Bronchial epithelial cell (primary cell): Measurements from ENCODE around the gene FNBP1. TPM values are rescaled to one million over a fixed set of nuclear protein-coding genes. Genes with fewer than 3 reads are reported as not detected.

Experiments used
- DNase-seq: peaks from one replicate; pipeline ENCODE4 v3.0.0-alpha.2; 2010; ENCODE audit warnings: low read depth
- FAIRE-seq: peaks from 2 replicates; lab custom pipeline; 2011; peaks lifted over from hg19 to GRCh38; lab: Jason Lieb, UNC
- H3K27me3 ChIP-seq: 2 replicates; pipeline ENCODE4 v1.5.1; 2011; ENCODE audit warnings: low read length; ENCODE audit not compliant: control insufficient read depth, insufficient read depth
- H3K36me3 ChIP-seq: 2 replicates; pipeline ENCODE4 v1.5.1; 2011; ENCODE audit warnings: low read length; ENCODE audit not compliant: control insufficient read depth, insufficient read depth
- H3K4me3 ChIP-seq: 2 replicates; pipeline ENCODE4 v1.5.1; 2011; ENCODE audit warnings: mild to moderate bottlenecking, low read depth, low read length, control low read depth
- total RNA-seq: library from RNA; depleted of rRNA; stranded (reverse); fragments of >200 nt; gene quantifications from 2 replicates; pipeline ENCODE4 v1.2.1, GENCODE V29; 2014
- TF ChIP-seq, protein P1 (sequence below): IDR thresholded peaks from 2 replicates; pipeline ENCODE4 v1.5.1; 2011; ENCODE audit warnings: mild to moderate bottlenecking, moderate library complexity, low read length, control low read depth, inconsistent platforms; ENCODE audit not compliant: insufficient read depth, severe bottlenecking

FNBP1 gene
- total RNA-seq, 1 donor from 2014 or later: 13.4 TPM

DNA sequence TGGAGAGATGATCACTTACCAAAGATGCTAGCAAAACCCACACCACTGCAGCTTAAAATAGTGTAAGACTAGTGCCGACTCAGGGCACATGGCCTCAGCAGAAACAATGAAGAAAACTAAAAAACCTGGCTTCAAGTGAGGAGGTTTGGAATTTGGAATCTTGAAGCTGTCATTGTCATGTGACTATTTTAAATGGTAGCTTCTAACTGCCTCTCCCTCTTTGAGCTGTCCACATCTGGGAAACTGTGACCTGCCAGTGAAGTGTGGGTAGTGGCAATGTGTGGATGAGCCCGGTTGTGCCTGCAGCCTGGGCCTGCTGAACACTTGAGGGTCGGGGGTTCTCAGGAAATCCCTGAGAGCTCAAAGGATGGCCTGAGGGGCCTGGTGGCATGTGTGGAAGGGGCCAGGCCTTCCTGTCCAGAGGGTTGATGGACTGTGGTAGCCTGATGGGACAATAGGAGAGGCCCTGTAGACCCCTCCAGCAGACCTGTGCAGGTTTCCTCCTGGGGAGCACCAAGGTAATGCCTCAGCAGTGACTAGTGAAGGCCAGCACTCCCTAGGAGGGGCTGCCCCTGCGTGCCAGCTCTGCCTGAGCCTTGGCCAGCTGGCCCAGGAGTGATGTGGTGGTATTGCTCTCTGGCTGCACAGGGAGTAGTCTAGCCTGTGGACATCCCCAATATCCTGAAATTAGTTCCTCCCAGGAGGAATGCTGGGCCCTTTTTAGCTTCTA lies 194.1 kb downstream of the FNBP1 start:
- FAIRE-seq (no peak), DNase-seq (no peak)
- no peak overlapping the region for H3K4me3 ChIP-seq
- H3K27me3 ChIP-seq: no peaks in the 10 kb centered on the region
- TF ChIP-seq, protein P1, sequence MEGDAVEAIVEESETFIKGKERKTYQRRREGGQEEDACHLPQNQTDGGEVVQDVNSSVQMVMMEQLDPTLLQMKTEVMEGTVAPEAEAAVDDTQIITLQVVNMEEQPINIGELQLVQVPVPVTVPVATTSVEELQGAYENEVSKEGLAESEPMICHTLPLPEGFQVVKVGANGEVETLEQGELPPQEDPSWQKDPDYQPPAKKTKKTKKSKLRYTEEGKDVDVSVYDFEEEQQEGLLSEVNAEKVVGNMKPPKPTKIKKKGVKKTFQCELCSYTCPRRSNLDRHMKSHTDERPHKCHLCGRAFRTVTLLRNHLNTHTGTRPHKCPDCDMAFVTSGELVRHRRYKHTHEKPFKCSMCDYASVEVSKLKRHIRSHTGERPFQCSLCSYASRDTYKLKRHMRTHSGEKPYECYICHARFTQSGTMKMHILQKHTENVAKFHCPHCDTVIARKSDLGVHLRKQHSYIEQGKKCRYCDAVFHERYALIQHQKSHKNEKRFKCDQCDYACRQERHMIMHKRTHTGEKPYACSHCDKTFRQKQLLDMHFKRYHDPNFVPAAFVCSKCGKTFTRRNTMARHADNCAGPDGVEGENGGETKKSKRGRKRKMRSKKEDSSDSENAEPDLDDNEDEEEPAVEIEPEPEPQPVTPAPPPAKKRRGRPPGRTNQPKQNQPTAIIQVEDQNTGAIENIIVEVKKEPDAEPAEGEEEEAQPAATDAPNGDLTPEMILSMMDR: no peak
- peaks cover 16% of the 10 kb centered on the region for H3K36me3 ChIP-seq

DNA sequence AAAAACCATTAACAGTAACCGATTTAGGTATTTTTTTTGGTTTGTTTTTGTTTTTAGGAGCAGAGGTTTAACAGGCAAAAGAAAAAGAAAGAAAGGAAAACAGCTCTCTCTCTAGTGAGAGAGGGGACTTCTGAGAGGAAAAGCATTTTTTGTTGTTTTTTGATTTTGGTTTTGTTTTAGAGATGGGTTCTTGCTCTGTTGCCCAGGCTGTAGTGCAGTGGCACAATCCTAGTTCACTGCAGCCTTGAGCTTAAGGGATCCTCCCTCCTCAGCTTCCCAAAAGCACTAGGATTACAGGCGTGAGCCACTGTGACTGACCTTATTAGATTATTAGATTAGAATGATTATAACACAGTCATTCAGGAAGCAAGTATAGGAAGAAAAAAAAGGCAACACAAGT lies 197.6 kb downstream of the FNBP1 start:
- FAIRE-seq (no peak), DNase-seq (no peak)
- TF ChIP-seq, protein P1: no peak
- peaks cover 1% of the 10 kb centered on the region for H3K36me3 ChIP-seq
- H3K4me3 ChIP-seq: no peak overlapping the region
- no peaks in the 10 kb centered on the region for H3K27me3 ChIP-seq

GRCh38 chr9:129841071-129841470 lies 201.9 kb downstream of the FNBP1 start:
- TF ChIP-seq, protein P1: no peak
- H3K27me3 ChIP-seq: no peaks in the 10 kb centered on the region
- H3K4me3 ChIP-seq: no peak overlapping the region
- H3K36me3 ChIP-seq: peaks cover 3% of the 10 kb centered on the region
- FAIRE-seq: no peak
- no peak for DNase-seq

- Histone ChIP-seq H3K4me3 (no peak overlapping the region), H3K36me3 (peaks cover 3% of the 10 kb centered on the region), H3K27me3 (no peaks in the 10 kb centered on the region)
- no peak for DNase-seq
- FAIRE-seq: no peak
- TF ChIP-seq, protein P1: no peak
These were observed 203.0 kb downstream of the FNBP1 start for GRCh38 chr9:129840034-129840433.

- TF ChIP-seq, protein P1: no peak
- H3K4me3 ChIP-seq: no peak overlapping the region
- FAIRE-seq (no peak), DNase-seq (no peak)
- peaks cover 3% of the 10 kb centered on the region for H3K36me3 ChIP-seq
- H3K27me3 ChIP-seq: no peaks in the 10 kb centered on the region
These were observed 203.5 kb downstream of the FNBP1 start for GRCh38 chr9:129839324-129840023.
